HG03378 (cell line): Measurements from ENCODE around the gene NAPA.

Source experiments
- ATAC-seq: cut with Tn5 transposase; IDR thresholded peaks from one replicate; pipeline ENCODE4 v1.9.1; 2021; ENCODE audit warnings: mild to moderate bottlenecking, moderate library complexity; ENCODE audit not compliant: unreplicated experiment

NAPA gene

GRCh38 chr19:47464675-47465419 is 50.0 kb downstream of the NAPA start:
- ATAC-seq: no peak

- no peak for ATAC-seq
Measured at GRCh38 chr19:47461876-47462275, 53.0 kb downstream of the NAPA start.

DNA sequence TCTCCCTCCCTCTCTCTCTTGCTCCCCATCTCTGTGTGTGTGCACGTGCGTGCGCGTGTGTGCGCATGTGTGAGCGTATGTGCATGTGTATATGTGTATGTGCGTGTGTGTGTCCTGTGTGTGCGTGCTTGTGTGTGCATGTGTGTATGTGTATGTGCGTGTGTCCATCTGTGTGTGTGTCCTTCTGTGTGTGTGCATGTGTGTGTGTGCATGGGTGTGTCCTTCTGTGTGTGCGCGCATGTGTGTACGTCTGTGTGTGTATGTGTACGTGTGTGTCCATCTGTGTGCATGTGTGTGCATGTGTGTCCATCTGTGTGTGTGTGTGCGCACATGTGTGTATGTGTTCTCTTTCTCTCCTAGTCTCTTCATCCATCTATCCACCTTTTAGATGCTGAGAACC is 55.4 kb downstream of the NAPA start:
- no peak for ATAC-seq

DNA sequence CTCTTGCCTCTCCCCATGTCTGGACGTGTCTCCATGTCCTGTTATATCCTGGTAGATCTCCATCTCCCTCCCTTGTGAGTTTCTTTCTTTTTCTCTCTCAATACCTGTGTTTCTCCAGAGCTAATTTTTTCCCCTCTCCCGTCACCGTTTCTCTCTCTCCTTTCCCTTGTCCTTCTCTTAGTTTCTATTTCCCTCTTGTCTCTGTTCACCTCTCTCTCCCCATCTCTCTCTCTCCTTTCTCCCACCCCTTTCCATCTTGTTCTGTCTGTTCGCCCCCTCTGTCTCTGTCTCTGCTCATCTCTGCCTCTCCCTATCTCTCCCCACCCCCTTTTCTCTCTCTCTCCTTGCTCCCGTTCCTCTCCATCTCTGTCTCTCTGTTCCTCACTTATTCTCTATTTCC is 56.2 kb downstream of the NAPA start:
- ATAC-seq: no peak

GRCh38 chr19:47456721-47457474 is 58.0 kb downstream of the NAPA start:
- ATAC-seq: no peak

DNA sequence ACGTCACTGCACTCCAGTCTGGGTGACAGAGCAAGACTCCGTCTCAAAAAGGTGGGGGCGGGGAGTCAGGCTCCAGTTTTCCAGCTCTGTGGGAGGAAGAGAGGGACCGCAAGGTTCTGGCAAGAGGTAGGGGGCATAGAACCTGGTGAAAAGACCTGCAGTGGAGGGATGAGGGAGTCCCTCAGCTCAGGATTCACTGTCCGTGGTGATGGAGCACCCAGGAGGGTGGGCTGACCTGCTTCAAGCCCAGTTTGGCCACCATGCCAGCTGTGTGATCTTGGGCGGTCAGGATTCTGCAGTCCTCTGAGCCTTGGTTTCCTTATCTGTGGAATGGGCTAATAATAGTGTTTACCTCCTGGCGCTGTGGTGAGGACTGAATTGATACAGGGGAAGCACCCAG is 64.4 kb downstream of the NAPA start:
- no peak for ATAC-seq

DNA sequence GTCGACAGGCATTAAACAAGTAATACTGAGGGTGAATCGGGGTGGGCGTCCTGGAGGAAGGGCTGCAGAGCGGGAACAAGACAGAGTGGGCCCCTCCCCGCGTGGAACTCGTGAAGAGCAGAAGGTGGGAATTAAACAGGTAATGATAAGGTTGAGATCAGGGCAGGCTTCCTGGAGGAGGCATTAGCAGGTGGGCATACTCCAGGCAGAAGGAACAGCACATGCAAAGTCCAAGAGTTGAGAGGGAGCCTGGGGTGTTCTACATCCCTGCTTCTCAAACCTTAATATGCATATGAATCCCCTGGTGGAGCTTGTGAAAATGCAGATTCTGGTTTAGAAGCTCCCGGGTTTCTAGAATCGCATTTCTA is 66.5 kb downstream of the NAPA start:
- ATAC-seq: no peak

GRCh38 chr19:47447470-47448359 is 67.1 kb downstream of the NAPA start:
- no peak for ATAC-seq

DNA sequence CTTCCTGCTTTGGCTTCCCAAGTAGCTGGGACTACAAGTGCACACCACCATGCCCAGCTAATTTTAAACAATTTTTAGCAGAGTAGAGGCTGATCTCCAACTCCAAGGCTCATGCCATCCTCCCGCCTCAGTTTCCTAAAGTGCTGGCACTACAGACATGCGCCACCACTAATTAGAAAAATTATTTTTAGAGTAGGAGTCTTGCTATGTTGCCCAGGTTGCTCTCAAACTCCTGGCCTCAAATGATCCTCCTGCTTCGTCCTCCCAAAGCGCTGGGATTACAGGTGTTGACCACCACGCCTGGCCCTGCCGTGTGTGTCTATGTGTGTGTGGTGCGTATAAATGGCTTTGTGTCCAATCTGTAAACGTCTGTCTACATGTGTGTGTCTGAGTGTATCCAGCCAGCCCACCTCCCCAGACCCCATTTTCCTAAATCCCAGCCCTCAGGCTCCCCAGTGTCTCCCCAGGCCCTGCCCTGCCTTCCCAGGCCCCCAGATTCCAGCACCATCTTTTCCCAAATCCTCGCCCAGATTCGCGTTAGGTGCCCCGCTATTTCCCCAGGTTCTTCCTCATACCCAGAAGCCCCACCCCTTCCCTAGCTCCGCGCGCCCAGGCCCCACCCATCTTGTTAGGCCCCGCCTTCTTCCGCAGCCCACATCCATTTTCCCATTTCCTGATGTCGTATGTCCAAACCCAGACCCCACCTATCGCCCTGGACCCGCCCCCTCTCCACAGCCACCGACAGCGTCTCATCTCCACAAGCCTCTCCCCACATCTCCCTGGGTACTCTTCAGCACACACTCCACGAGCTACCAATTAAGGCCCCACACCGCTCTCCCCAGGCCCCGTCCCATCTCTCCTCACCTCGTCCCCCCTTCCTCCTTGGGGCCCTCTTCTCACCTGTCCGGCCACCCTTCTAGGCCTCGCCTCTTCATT is 68.1 kb downstream of the NAPA start:
- no peak for ATAC-seq

GRCh38 chr19:47445937-47446402 is 68.9 kb downstream of the NAPA start:
- no peak for ATAC-seq

DNA sequence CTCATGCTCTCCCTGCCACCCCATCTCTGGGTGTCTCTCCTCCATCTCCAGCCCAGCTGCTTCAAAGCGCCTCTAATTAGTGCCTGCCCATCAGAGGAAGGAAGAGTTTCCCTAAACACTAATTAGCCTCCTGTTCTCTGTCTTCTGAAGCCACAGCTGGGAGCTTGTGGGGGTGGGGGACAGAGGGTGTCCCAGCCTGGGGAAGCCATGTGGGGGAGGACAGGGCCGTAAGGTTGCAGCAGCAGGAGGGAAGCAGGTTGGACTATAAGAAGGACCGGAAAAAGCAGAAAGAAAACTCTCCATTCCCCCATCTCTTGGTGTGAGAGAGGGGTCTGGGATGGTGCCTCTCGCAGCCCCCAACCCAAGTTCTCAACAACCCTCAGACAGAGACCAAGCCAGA is 69.3 kb downstream of the NAPA start:
- ATAC-seq: no peak

GRCh38 chr19:47444388-47444821 is 70.5 kb downstream of the NAPA start:
- ATAC-seq: no peak

GRCh38 chr19:47443331-47443730 is 71.5 kb downstream of the NAPA start:
- no peak for ATAC-seq

DNA sequence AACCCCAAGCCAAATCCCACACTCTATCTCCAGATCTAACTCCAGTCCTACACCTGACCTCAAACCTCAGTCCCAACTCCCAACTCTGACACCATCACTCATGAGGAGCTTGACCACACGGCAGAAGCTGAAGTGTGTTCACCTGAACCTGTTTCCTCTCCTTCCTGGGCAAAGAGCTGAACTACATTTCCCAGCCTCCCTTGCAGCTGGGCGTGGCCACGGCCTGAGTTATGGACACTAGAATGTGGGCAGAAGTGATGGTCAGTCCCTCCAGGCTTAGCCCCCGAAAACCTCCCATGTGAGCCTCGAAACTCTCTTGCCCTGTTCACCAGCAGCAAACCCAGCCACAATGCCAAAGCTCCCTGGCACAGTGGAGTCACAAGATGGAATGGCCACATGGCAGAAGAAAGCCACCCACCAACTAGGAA is 76.1 kb downstream of the NAPA start:
- ATAC-seq: no peak
